Activated CD8-positive, alpha-beta memory T cell treated with anti-CD3 and anti-CD28 coated beads, Interleukin-2, amount 50 U/mL, for 48 hours (primary cell): Measurements from ENCODE around the gene FAAP20.

Experiments used
- DNase-seq: peaks from one replicate; pipeline ENCODE4 v3.0.0-alpha.2; 2020

The FAAP20 gene

DNA sequence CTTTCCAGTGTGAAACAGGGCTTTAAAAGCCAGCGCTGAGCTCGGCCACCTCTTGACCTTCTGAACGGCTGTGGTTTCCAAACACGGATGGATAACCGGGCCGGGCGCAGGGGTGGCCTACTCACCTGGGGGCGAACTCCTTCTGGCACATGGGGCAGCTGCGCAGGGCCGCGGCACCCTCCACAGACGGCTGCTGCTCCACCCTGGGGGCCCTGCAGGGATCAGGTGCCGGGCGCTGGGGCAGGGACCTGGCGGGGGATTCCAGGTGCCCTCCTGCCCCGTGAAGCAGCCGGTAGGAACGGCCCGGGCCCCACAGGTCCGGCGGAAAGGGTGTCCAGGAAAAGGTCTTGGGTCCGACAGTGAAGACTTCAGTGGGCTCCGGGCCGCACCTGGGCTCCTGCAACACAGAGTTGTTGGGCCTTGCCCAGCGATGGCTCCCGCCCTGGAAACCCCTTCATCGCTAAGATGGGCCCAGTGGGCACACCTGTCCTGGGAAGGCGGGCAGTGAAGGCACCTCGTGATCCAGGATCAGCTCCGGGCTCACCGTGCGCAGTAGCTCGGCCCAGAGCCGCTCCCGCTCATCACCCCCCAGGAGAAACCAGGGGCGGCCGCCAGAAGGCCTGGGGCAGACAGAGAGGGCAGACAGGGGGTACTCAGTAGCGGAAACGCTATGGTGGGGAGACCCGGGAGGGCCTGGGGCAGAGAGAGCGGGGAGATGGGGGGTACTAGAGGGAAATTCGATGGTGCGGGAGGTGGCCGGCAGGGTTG, 874 bp downstream of the FAAP20 start:
- no peak for DNase-seq

DNA sequence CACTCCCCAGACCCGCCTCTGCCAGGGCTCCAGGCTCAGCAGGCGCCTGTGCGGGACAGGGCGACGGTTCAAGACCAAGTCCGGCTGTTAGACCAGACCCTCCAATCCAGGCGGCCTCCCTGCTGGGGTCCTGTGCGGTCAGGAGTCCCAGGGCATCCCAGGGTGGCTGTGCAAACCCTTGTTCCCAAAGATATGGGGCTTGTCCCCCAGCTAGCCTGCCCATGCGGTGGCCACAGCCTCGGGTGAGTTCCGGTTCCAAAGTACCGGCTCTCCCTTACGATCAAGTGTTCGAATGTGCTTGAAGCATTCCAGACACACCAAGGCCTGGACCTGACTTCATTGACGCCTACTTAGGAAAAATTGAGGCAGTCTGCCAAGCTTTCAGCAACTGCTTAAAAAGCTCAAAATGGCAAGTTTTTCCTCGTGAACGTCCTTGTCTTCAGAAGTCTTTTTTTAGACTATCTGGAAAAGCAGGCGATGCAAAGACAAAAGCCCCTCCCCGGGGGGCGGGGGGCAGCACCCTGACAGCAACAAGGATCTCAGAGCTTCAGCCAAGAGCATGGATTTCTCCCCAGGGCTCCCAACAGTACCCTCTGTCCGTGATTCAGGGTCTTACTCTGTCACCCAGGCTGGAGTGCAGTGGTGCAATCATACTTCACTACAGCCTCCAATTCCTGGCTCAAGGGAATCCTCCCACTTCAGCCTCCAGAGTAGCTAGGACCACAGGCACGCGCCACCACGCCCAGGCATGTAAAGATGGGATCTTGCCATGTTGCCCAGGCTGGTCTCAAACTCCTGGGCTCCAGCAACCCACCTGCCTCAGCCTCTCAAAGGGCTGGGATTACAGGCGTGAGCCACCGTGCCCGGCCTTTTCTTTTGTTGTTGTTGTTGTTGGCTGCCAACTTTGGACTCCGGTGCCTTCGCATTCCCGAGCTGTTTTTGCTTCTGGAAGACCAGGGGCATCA, 2.3 kb downstream of the FAAP20 start:
- DNase-seq = no peak

DNA sequence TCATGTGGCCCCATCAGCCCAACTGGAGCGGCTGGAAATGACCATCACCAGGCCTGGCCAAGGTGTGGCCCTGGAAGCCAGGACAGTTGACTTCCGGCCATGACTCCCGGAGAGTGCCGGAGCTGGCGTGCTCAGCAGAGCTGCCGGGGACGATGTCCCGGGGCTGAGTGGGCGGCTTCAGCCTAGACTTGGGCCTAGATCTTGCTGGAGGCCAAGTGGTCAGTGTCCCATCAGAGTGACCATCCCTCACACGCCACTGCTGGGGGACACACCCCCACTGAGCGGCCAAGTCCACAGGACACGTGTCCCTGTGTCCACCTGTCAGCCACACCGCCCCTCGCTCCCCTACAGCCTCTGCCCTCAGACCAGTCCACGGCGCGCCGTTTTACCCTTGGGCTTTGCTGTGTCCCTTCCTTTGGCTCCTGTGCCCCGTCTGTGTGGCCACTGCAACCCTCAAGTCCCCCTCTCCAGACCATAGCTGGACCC, 4.0 kb downstream of the FAAP20 start:
- DNase-seq = no peak

DNA sequence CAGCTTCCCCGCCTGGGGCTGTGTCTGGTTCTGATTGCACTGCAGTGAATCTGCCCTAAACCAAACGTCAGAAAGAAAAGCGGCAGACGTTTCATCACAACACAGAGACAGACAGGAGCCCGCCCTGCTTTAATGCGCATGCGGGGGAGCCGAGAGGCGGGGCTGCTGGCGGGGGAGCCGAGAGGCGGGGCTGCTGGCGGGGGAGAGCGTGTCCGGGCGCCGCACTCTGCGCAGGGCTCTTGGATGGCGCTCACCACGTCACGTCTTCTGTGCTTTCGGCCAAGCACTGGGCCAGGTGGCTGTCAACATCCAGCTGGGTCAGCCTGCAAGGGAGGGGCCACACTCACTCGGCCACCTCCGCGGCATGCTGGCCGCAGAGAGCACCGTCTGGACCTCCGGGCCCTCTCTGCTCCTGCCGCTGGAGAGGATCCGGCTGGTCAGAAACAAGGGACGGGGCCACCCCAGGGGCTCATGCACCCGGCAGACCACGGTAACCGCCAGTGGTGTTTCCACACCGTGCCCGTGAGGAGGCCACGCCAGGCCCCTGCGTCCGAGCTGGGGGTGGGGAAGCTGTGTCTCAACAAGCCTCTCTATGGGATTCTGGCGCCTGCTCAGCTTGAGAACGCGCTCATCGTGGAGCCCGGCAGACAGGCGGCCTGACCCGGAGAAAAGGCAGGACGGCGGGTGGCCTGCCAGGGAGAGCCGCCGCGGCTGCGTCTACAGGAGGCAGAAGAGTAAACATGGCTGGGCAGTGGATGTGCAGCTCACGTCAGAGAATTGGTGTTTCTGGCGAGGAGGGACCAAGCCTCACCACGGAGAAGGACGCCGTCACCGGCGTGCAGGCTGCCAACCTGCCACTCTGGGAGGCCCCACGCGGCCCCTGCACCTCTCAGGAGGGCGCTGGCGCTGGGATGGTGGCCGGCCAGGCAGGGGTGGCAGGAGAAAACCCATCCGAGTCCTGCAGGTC, 4.8 kb downstream of the FAAP20 start:
- DNase-seq = peak; percentile 93

GRCh38 chr1:2188336-2188735, 6.2 kb downstream of the FAAP20 start:
- DNase-seq = no peak

GRCh38 chr1:2187619-2188018, 7.0 kb downstream of the FAAP20 start:
- DNase-seq = no peak

DNA sequence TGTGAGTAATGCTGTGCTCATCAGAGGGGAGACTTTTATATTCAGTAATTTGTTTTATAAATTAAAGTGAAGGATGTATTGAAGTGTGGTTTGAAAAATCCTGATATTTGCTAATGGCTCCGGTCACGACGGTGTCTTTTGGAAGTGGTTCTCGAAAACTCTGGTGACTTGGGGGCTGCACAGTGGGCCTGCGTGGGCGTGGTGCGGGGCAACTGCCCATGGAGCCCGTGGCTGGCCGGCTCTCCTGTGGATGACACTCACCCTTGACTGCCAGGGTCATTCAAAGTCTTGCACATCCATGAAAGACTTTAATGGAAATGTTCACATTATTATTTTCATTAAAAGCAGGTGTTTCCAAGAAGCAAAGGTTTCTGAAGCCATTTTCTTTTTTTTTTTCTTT, 7.7 kb downstream of the FAAP20 start:
- no peak for DNase-seq

GRCh38 chr1:2185880-2186855, 8.4 kb downstream of the FAAP20 start:
- no peak for DNase-seq

DNA sequence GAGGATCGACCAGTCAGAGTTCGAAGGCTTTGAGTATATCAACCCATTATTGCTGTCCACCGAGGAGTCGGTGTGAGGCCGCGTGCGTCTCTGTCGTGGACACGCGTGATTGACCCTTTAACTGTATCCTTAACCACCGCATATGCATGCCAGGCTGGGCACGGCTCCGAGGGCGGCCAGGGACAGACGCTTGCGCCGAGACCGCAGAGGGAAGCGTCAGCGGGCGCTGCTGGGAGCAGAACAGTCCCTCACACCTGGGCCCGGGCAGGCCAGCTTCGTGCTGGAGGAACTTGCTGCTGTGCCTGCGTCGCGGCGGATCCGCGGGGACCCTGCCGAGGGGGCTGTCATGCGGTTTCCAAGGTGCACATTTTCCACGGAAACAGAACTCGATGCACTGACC, 9.6 kb downstream of the FAAP20 start:
- DNase-seq = no peak

DNA sequence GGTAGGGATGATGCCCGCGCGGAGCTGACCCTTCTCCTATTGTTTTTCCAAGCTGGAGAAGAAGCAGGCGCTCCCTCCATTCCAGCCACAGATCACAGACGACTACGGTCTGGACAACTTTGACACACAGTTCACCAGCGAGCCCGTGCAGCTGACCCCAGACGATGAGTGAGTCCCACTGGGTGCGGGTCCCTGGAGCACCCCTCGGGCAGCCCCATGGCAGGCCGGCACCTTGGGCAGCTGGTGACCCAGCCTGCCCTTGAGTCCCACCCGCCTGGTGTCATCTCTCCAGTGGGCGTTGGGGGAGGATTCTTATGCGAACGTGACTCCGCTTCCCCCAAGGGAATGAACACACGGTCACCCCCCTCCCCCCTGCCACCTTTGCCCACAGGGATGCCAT, 10.0 kb downstream of the FAAP20 start:
- no peak for DNase-seq

GRCh38 chr1:2183937-2184334, 10.6 kb downstream of the FAAP20 start:
- no peak for DNase-seq

GRCh38 chr1:2182376-2182775, 12.2 kb downstream of the FAAP20 start:
- DNase-seq = no peak

DNA sequence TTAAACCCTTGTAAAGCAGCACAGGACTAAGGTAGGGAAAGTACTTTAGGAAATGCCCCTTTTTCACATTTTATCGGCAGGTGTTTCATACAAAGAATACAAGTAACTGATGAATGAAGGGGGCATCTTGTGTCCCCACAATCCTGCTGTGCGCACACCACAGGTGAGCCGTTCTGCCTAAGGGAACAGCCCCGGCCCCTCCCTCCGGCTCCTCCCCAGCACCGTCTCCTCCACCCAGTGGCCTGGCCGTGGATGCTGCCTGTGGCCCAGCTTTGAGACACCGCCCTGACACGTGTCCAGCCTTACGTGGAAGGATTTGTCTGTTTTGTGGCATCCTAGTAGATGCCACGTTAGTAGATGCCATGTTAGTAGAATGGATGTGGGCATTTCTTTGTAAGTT, 12.8 kb downstream of the FAAP20 start:
- no peak for DNase-seq

- DNase-seq = no peak
Observed at GRCh38 chr1:2181271-2181670, 13.3 kb downstream of the FAAP20 start.

DNA sequence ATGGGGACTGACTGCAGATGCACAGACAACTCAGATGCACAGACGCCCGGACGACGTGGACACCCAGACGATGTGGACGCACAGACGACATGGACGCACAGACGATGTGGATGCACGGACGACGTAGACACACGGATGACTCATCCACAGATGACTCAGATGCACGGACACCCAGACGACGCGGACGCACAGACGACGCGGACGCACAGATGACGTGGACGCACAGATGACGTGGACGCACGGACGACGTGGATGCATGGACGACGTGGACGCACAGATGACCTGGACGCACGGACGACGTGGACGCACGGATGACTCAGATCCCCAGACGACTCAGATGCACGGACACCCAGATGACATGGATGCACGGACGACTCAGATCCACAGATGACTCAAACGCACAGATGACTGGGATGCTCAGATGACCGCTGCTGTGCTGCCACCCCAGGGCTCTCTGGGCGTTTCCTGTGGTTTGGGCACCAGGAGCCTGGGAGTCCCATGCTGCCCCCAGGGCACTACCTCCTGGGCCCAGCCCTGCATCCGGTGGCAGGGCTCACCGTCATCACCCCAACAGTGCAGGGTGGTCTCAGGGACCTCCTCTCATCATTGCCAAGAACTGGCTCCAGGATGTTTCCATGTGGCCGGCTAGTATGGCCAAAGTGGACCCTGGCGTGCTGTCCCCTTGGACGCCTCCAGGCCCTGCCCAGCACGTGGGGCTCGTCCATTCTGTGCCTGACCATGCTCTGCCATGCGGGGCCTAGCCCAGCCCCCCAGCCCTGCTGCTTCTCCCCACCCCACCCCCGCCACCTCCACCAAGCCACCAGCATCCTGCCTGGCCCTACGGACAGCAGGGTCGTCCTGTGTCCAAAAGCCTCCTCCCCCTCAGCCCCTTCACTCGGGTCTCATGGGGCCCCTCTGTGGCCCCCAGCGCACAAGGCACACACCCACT, 14.0 kb downstream of the FAAP20 start:
- DNase-seq = no peak

GRCh38 chr1:2179283-2180013, 15.1 kb downstream of the FAAP20 start:
- no peak for DNase-seq

DNA sequence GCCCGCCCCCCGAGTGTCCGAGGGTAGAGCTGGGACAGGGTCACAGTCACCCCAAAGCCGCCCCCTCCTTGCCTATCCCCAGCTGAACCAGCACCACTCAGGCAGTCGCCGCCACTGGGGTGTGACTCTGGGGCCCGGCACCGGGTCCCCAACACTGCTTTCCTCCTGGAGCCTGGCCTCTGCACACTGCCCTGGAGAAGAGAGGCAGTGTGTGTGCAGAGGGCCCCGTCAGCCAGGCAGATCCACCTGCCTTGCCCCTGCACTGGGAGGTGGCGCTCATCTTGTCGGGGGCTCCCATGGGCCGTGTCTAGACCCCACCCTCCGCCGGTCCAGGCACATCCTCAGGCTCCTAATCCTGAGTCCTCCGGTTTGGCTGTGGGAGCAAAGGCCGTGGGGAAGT, 15.7 kb downstream of the FAAP20 start:
- DNase-seq = no peak

DNA sequence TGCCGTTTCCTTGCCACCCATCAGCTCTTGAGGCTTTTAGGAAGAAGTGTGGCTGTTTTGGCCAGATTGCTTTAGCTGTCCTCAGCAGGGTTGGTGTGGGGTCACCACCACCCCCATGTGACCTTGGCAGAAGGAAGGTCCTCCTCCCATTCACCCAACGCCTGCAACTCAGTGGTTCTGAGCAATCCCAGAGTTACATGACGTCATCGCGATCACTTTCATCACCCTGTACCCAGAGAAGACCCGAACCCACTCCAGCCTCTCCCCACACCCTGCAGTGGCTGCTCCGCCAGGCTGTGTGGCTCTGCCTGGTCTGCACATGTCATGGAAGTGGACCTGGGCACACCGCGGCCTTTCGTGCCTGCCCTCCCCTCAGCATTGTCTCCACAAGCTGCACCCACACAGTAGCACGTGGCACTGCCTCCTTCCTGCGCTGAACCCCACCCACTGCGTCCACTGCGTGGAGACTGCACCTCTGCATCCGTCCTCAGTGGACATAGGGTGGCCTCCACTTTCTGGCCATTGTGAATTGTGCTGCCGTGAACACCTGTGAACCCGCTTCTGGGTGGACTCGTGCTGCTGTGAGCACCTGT, 16.5 kb downstream of the FAAP20 start:
- no peak for DNase-seq

GRCh38 chr1:2177541-2177940, 17.0 kb downstream of the FAAP20 start:
- DNase-seq = no peak
